GM12878 (cell line): ENCODE measurements around the gene ZMIZ1. TPM values are rescaled to one million over a fixed set of nuclear protein-coding genes. Genes with fewer than 3 reads are reported as not detected.

Source experiments
- ATAC-seq: fragments of 200-7000 bp; cut with Tn5 transposase; 3 replicates; pipeline ENCODE4 v1.9.1; 2020; ENCODE audit warnings: mild to moderate bottlenecking, moderate library complexity
- BruUV-seq: library from RNA; stranded (reverse); fragments of 400-500 nt; replicated peaks from 2 replicates; lab custom pipeline; 2021; lab: Mats Ljungman, UMichigan
- CTCF ChIA-PET: fragments of 300-600 bp; sonication (Branson Sonifier 250); formaldehyde crosslinking; extraction: SDS; loops from one replicate; lab custom pipeline; 2021; ENCODE audit warnings: inconsistent platforms; lab: Yijun Ruan, JAX
- POLR2A ChIA-PET: fragments of 350-600 bp; formaldehyde crosslinking; extraction: SDS; loops from one replicate; lab custom pipeline; 2021; ENCODE audit warnings: inconsistent platforms; lab: Charles Lee
- RAD21 ChIA-PET: fragments of 300-600 bp; sonication (Branson Sonifier 250); formaldehyde crosslinking; loops from one replicate; lab custom pipeline; 2023; ENCODE audit warnings: antibody characterized with exemption; ENCODE audit not compliant: unreplicated experiment; lab: Charles Lee
- SMC1A ChIA-PET: fragments of 300-600 bp; sonication (Branson Sonifier 250); formaldehyde crosslinking; loops from one replicate; lab custom pipeline; 2023; ENCODE audit not compliant: unreplicated experiment, uncharacterized antibody; lab: Charles Lee
- DNase-seq: peaks from one replicate; pipeline ENCODE4 v3.0.0-alpha.2; 2011; ENCODE audit warnings: low read depth, low spot score
- FAIRE-seq: peaks from 3 replicates; lab custom pipeline; 2011; peaks lifted over from hg19 to GRCh38; lab: Jason Lieb, UNC
- H2AFZ ChIP-seq: 2 replicates; pipeline ENCODE4 v1.6.0; 2011; ENCODE audit warnings: low read depth, low read length, control low read depth; ENCODE audit not compliant: control insufficient read depth
- H3K27ac ChIP-seq: 2 replicates; pipeline ENCODE4 v1.5.1; 2011; ENCODE audit warnings: control low read depth; ENCODE audit not compliant: control insufficient read depth, insufficient read depth
- H3K27me3 ChIP-seq, 2 experiments: replicated peaks in 1 of 2; 2 replicates each; pipeline versions ENCODE4 v1.6.0 to v1.6.1; 2011; ENCODE audit warnings: low read length in 1 of 2; ENCODE audit not compliant: control insufficient read depth in 2 of 2, insufficient read depth in 2 of 2
- H3K36me3 ChIP-seq, 2 experiments: 2 replicates each; pipeline ENCODE4 v1.5.1; 2011; ENCODE audit warnings: low read length in 1 of 2; ENCODE audit not compliant: control insufficient read depth in 2 of 2, insufficient read depth in 2 of 2
- H3K4me1 ChIP-seq: 2 replicates; pipeline ENCODE4 v1.6.1; 2011; ENCODE audit warnings: mild to moderate bottlenecking, low read length, moderate library complexity, mixed read lengths; ENCODE audit not compliant: control insufficient read depth, insufficient read depth
- H3K4me2 ChIP-seq: 2 replicates; pipeline ENCODE4 v1.6.0; 2011; ENCODE audit warnings: control low read depth; ENCODE audit not compliant: control insufficient read depth, insufficient read depth
- H3K4me3 ChIP-seq: fragments of 200-600 bp; sonication (generic); 2 replicates; pipeline ENCODE4 v1.5.1; 2016
- H3K79me2 ChIP-seq: 2 replicates; pipeline ENCODE4 v1.6.0; 2011; ENCODE audit warnings: low read length; ENCODE audit not compliant: control insufficient read depth, insufficient read depth
- H3K9ac ChIP-seq: 2 replicates; pipeline ENCODE4 v1.8.0; 2011; ENCODE audit warnings: low read length, control low read depth, mixed read lengths; ENCODE audit not compliant: control insufficient read depth, insufficient read depth
- H3K9me3 ChIP-seq: replicated peaks from 3 replicates; pipeline ENCODE4 v1.5.1; 2011; ENCODE audit warnings: mild to moderate bottlenecking, low read length; ENCODE audit not compliant: control insufficient read depth, insufficient read depth
- H4K20me1 ChIP-seq: 2 replicates; pipeline ENCODE4 v1.6.0; 2011; ENCODE audit not compliant: control insufficient read depth, insufficient read depth
- EGR1 ChIP-seq, 2 experiments: IDR thresholded peaks; 1 replicate in 1 of 2; 2 replicates in 1 of 2; pipeline ENCODE4 v1.6.1; 2011 to 2012; ENCODE audit warnings: low read depth in 2 of 2, low read length in 2 of 2, borderline replicate concordance in 1 of 2, mild to moderate bottlenecking in 1 of 2, moderate library complexity in 1 of 2
- IKZF1 ChIP-seq: fragments of 450-650 bp; conservative IDR thresholded peaks from 2 replicates; pipeline ENCODE4 v1.6.1; 2017; ENCODE audit warnings: antibody characterized with exemption, mild to moderate bottlenecking
- IRF3 ChIP-seq: fragments of 450-650 bp; IDR thresholded peaks from 2 replicates; pipeline ENCODE4 v1.6.1; 2014; ENCODE audit warnings: mild to moderate bottlenecking
- KAT2A ChIP-seq: conservative IDR thresholded peaks from 2 replicates; pipeline ENCODE4 v1.6.1; 2011; ENCODE audit warnings: low read depth, low read length; ENCODE audit not compliant: control insufficient read depth
- NRF1 ChIP-seq: conservative IDR thresholded peaks from 2 replicates; pipeline ENCODE4 v1.6.1; 2011; ENCODE audit warnings: mild to moderate bottlenecking, low read depth, low read length, improper control_type of control experiment
- POLR2A ChIP-seq: IDR thresholded peaks from 2 replicates; pipeline ENCODE4 v1.6.1; 2011; ENCODE audit warnings: low read depth, mild to moderate bottlenecking, low read length
- REST ChIP-seq: IDR thresholded peaks from 2 replicates; pipeline ENCODE4 v1.6.1; 2012; ENCODE audit warnings: mild to moderate bottlenecking, low read depth, low read length
- RFX5 ChIP-seq: IDR thresholded peaks from 2 replicates; pipeline ENCODE4 v1.6.1; 2011; ENCODE audit warnings: low read depth, low read length, improper control_type of control experiment
- SIX5 ChIP-seq: IDR thresholded peaks from 2 replicates; pipeline ENCODE4 v1.6.1; 2011; ENCODE audit warnings: mild to moderate bottlenecking, low read depth, low read length, moderate library complexity; ENCODE audit not compliant: severe bottlenecking
- WGBS: methylation state at CpG from one replicate; pipeline ENCODE4 v1.1.6; 2016; ENCODE audit warnings: low lambda C conversion rate; ENCODE audit not compliant: insufficient replicate concordance, insufficient coverage; ENCODE audit errors: missing lambda C conversion rate; 5-methylcytosine and 5-hydroxymethylcytosine counted together
- in situ Hi-C: fragments of 300-500 bp; cut with MboI; formaldehyde crosslinking; loops from 9 replicates; pipeline ENCODE4 v1.14.3; 2018; ENCODE audit warnings: mixed read lengths
- intact Hi-C: fragments of 100-400 bp; cut with micrococcal nuclease; formaldehyde crosslinking; loops from one replicate; pipeline ENCODE4 v1.14.2; 2022; ENCODE audit not compliant: unreplicated experiment
- polyA plus RNA-seq, 11 experiments: library from polyadenylated mRNA; depleted of rRNA in 4 of 11; unstranded in 6 of 11; stranded (reverse) in 5 of 11; fragments of >200 nt; fragmentation: Nextera tagmentation in 4 of 11; fragmentation: Illumina TruSeq in 1 of 11; extraction: Ambion mirVana in 4 of 11; extraction: Trizol in 1 of 11; gene quantifications; 1 replicate in 1 of 11; 2 replicates in 10 of 11; pipeline versions ENCODE4 v1.2.1 to v1.2.3, GENCODE V29; 2011 to 2016; ENCODE audit warnings: inconsistent platforms in 2 of 11, missing spikeins in 2 of 11, low read depth in 1 of 11
- total RNA-seq, 4 experiments: library from RNA; depleted of rRNA in 3 of 4; stranded (reverse); fragments of >200 nt in 3 of 4; fragmentation: Illumina TruSeq in 1 of 4; extraction: Trizol in 1 of 4; gene quantifications; 2 replicates each; pipeline versions ENCODE4 v1.2.1 to v1.2.3, GENCODE V29; 2013 to 2021

Gene ZMIZ1
- total and polyA plus RNA-seq, 10 of the 15 experiments (the other 5 are each of a cell fraction or from before 2014, with no cell fraction given), result 3.1 to 82.3 (median 14.9) TPM

GRCh38 chr10:79262959-79263746 is 194.4 kb downstream of the ZMIZ1 start:
- intact Hi-C loops (no loop called here), in situ Hi-C loops (no loop called here)
- H3K27ac ChIP-seq, result no peak overlapping the region
- no peak overlapping the region for H3K9ac ChIP-seq
- no peaks in the 10 kb centered on the region for H3K9me3 ChIP-seq
- ChIA-PET RAD21 (interaction anchor here (1.0 kb wide), 1 partner anchor 13 kb away, joined by 3 read pairs; no protein-coding TSS in a partner anchor), POLR2A (no interaction called here), CTCF (interaction anchor here (0.7 kb wide), 1 partner anchor 35 kb away, joined by 3 read pairs; no protein-coding TSS in a partner anchor), SMC1A (interaction anchor here (0.6 to 12.1 kb wide), 3 partner anchors 15 to 669 kb away, joined by 3 to 114 read pairs (median 12); no protein-coding TSS in a partner anchor)
- WGBS, result 66% methylated on average over 18 of the region's 18 CpGs
- H3K36me3 ChIP-seq, result peaks cover 13 to 21% of the 10 kb centered on the region in 2 experiments
- no peaks in the 10 kb centered on the region for H3K27me3 ChIP-seq
- H2AFZ ChIP-seq, result no peak overlapping the region
- DNase-seq, result no peak
- H3K4me3 ChIP-seq, result no peak overlapping the region
- peaks cover 12% of the 10 kb centered on the region; the same call in 1 of the 2 replicates for H4K20me1 ChIP-seq
- peaks cover 94% of the 10 kb centered on the region for H3K79me2 ChIP-seq
- no peak overlapping the region for H3K4me2 ChIP-seq
- TF ChIP-seq IRF3, result no peak
- TF ChIP-seq POLR2A, result peak; percentile 56; the same call in 1 of the 2 replicates
- BruUV-seq, result no TSS peak
- ATAC-seq, result no peak
- peaks cover 70% of the 10 kb centered on the region for H3K4me1 ChIP-seq
- no peak for FAIRE-seq

- ChIA-PET SMC1A (interaction anchor here (2.7 to 12.1 kb wide), 3 partner anchors 16 to 22 kb away, joined by 8 to 114 read pairs (median 12); no protein-coding TSS in a partner anchor), RAD21 (interaction anchor here (4.5 kb wide), 1 partner anchor 16 kb away, joined by 48 read pairs; no protein-coding TSS in a partner anchor), CTCF (interaction anchor here (5.6 kb wide), 1 partner anchor 16 kb away, joined by 42 read pairs; no protein-coding TSS in a partner anchor), POLR2A (interaction anchor here (1.0 kb wide), 1 partner anchor 46 kb away, joined by 3 read pairs; no protein-coding TSS in a partner anchor)
- Histone ChIP-seq H3K27me3 (no peaks in the 10 kb centered on the region), H4K20me1 (peaks cover 12% of the 10 kb centered on the region; the same call in 1 of the 2 replicates), H3K4me2 (no peak overlapping the region), H3K79me2 (peaks cover 94% of the 10 kb centered on the region), H3K36me3 (peaks cover 13 to 29% of the 10 kb centered on the region in 2 experiments), H3K4me3 (no peak overlapping the region), H3K9ac (no peak overlapping the region), H3K27ac (no peak overlapping the region), H3K9me3 (no peaks in the 10 kb centered on the region), H3K4me1 (peaks cover 74% of the 10 kb centered on the region), H2AFZ (no peak overlapping the region)
- WGBS, result 73% methylated on average over 10 of the region's 10 CpGs
- in situ Hi-C loops (no loop called here), intact Hi-C loops (no loop called here)
- FAIRE-seq, result no peak
- no peak for DNase-seq
- BruUV-seq, result no TSS peak
- ATAC-seq, result no peak
- TF ChIP-seq EGR1 (IDR thresholded peaks at IDR 0.05; ENCODE audit: borderline replicate concordance in 1 of 2, low read depth in 2 of 2, low read length in 2 of 2), result no peak
- no peak for TF ChIP-seq IKZF1
- TF ChIP-seq REST, result no peak
- no peak for TF ChIP-seq RFX5
- no peak for TF ChIP-seq SIX5
- TF ChIP-seq NRF1, result no peak
- no peak for TF ChIP-seq KAT2A
These were observed 195.2 kb downstream of the ZMIZ1 start for GRCh38 chr10:79263939-79264338.
